Neural crest cell (in vitro differentiated cells): ENCODE results near the gene C11orf98. TPM values are rescaled to one million over a fixed set of nuclear protein-coding genes. Genes with fewer than 3 reads are reported as not detected.
A peak's percentile ranks its signal among the peaks of the same experiment; 100 is the strongest.
"Not testable (repeated sequence)": the region's sequence is repeated elsewhere in the genome, so short reads cannot be mapped to it uniquely, and the experiment has no call there.

Experiments used
- DNase-seq: peaks from one replicate; pipeline ENCODE4 v3.0.0; 2021; ENCODE audit warnings: low read depth, mixed read lengths, low spot score
- H3K27ac Mint-ChIP-seq: one replicate; pipeline ENCODE4 v1.8.0; 2021; ENCODE audit warnings: mild to moderate bottlenecking, mixed read lengths; ENCODE audit not compliant: unreplicated experiment
- H3K27me3 Mint-ChIP-seq: 2 replicates; pipeline ENCODE4 v1.8.0; 2021; ENCODE audit warnings: low read depth, mild to moderate bottlenecking, mixed read lengths
- H3K36me3 Mint-ChIP-seq: 2 replicates; pipeline ENCODE4 v1.8.0; 2021; ENCODE audit warnings: low read depth, mild to moderate bottlenecking, mixed read lengths
- H3K4me1 Mint-ChIP-seq: 2 replicates; pipeline ENCODE4 v1.8.0; 2021; ENCODE audit warnings: mixed read lengths
- H3K4me3 Mint-ChIP-seq: one replicate; pipeline ENCODE4 v1.8.0; 2021; ENCODE audit warnings: mild to moderate bottlenecking, mixed read lengths
- H3K9me3 Mint-ChIP-seq: 2 replicates; pipeline ENCODE4 v1.8.0; 2021; ENCODE audit warnings: mixed read lengths
- total RNA-seq: library from RNA; stranded (reverse); gene quantifications from 2 replicates; pipeline ENCODE4 v1.2.1, GENCODE V29; 2021
- TF ChIP-seq, protein P1 (sequence below): fragments of 200-600 bp; sonication (generic); conservative IDR thresholded peaks from 2 replicates; pipeline ENCODE4 v1.5.0; 2021; ENCODE audit warnings: antibody characterized with exemption, mild to moderate bottlenecking

C11orf98 gene
- total RNA-seq, 1 donor from 2014 or later: 97.4 TPM

DNA sequence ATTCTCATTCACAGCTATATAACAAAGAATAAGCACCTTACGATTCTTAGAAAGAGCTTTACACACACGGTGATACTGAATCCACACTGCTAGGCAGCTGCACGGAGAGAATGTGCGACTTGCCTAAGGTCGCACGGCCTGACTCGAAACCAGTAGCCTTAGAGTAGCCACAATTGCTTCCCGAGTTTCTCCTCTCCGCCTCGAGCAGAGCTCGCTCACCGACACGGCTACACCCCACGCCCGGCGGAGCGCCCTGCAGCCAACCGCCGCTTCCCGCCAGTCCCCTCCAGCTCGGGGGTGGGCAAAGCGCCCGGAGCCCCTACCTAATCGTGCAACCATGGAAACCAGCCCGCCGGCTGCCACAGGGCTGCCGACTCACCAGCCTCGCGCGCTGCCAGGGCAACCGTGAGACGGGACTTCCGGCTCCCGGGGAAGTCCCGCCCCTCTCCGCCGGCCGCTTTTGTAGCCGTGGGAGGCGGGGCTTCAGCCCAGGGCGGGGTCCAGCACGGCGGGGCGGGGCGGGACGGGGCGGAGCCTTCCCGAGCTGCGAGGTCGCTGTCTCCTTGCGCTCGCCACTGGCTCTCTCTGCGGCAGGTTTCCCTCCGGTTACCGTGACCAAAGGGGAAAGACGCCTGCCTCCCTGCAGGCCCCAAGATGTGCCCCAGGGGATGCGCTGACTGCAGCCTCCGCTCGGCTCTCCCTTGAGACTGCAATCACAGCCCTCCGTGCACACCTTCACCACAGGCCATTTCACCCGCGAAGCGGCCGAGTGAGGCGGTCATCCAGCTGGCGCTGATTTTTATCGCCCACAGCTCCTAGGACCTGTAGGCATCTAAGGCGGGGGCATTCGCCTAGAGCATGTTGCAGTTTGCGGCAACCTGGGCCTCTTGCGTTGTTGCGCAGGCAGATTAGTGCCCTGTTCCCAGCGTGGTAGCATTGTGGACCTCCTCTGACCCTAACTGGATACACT lies 41.2 kb upstream of the C11orf98 start:
- TF ChIP-seq, protein P1, sequence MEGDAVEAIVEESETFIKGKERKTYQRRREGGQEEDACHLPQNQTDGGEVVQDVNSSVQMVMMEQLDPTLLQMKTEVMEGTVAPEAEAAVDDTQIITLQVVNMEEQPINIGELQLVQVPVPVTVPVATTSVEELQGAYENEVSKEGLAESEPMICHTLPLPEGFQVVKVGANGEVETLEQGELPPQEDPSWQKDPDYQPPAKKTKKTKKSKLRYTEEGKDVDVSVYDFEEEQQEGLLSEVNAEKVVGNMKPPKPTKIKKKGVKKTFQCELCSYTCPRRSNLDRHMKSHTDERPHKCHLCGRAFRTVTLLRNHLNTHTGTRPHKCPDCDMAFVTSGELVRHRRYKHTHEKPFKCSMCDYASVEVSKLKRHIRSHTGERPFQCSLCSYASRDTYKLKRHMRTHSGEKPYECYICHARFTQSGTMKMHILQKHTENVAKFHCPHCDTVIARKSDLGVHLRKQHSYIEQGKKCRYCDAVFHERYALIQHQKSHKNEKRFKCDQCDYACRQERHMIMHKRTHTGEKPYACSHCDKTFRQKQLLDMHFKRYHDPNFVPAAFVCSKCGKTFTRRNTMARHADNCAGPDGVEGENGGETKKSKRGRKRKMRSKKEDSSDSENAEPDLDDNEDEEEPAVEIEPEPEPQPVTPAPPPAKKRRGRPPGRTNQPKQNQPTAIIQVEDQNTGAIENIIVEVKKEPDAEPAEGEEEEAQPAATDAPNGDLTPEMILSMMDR: no peak
- Mint-ChIP-seq H3K27me3 (peaks cover 10% of the 10 kb centered on the region), H3K27ac (peak overlapping the region; percentile 98), H3K36me3 (peaks cover 12% of the 10 kb centered on the region), H3K4me1 (peaks cover 51% of the 10 kb centered on the region), H3K9me3 (no peaks in the 10 kb centered on the region), H3K4me3 (peak overlapping the region; percentile 93)
- peak; percentile 90 for DNase-seq

DNA sequence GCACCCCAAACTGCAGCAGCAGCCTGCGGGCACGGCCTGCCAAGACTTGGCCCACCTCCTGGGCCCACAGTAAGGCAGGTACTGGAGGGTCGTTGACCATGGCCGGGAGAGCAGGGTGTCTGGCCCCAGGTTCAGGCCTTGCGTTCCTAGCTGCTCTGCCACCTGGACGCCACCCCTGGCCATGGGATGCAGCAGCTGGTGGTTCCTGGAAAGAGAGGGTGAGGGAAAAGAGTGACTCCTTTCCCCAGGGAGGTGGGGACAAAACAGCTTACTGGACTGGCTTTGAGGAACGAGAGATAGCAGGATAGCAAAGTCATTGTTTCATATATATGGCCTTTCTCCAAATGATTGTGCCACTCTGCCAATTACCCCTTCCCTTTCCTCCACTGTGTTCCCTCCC lies 40.4 kb upstream of the C11orf98 start:
- TF ChIP-seq, protein P1: no peak
- DNase-seq: no peak
- H3K36me3 Mint-ChIP-seq: peaks cover 12% of the 10 kb centered on the region
- no peaks in the 10 kb centered on the region for H3K9me3 Mint-ChIP-seq
- peak overlapping the region; percentile 93 for H3K4me3 Mint-ChIP-seq
- H3K27ac Mint-ChIP-seq: peak overlapping the region; percentile 95
- H3K4me1 Mint-ChIP-seq: peaks cover 48% of the 10 kb centered on the region
- H3K27me3 Mint-ChIP-seq: peaks cover 10% of the 10 kb centered on the region

DNA sequence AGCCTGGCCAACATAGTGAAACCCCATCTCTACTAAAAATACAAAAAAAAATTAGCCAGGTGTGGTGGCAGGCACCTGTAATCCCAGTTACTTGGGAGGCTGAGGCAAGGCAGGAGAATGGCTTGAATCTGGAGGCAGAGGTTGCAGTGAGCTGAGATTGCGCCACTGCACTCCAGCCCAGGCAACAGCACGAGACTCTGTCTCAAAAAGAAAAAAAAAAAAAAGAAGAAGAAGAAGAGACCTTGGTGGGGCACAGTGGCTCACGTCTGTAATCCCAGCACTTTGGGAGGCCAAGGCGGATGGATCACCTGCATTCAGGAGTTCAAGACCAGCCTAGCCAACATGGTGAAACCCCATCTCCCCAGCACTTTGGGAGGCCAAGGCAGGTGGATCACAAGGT lies 38.9 kb upstream of the C11orf98 start:
- DNase-seq, H3K9me3 Mint-ChIP-seq, H3K27me3 Mint-ChIP-seq, H3K27ac Mint-ChIP-seq: not testable (repeated sequence)
- peak overlapping the region; percentile 34 for H3K4me3 Mint-ChIP-seq
- H3K4me1 Mint-ChIP-seq: peaks cover 33% of the 10 kb centered on the region
- H3K36me3 Mint-ChIP-seq: peaks cover 12% of the 10 kb centered on the region

DNA sequence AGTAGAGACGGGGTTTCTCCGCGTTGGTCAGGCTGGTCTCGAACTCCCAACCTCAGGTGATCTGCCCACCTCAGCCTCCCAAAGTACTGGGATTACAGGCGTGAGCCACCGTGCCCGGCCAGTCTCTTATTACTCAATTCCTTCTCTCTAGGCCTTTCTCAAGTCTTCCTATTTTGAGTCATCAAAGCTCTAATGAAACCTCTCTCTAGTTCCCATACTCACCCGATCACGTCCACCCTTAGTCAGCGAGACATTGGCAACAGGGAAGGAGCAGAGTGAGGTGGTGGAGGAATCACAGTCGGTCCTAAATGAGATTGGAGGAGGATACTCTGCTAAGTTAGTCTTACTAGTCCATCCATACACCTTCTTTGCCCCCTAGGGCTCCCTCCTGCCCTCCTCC lies 37.2 kb upstream of the C11orf98 start:
- no peak for DNase-seq
- H3K36me3 Mint-ChIP-seq: peaks cover 15% of the 10 kb centered on the region
- TF ChIP-seq, protein P1: no peak
- peak overlapping the region; percentile 78 for H3K27ac Mint-ChIP-seq
- H3K4me3 Mint-ChIP-seq: peak overlapping the region; percentile 66
- no peaks in the 10 kb centered on the region for H3K9me3 Mint-ChIP-seq
- peaks cover 20% of the 10 kb centered on the region for H3K4me1 Mint-ChIP-seq
- H3K27me3 Mint-ChIP-seq: peaks cover 5% of the 10 kb centered on the region

DNA sequence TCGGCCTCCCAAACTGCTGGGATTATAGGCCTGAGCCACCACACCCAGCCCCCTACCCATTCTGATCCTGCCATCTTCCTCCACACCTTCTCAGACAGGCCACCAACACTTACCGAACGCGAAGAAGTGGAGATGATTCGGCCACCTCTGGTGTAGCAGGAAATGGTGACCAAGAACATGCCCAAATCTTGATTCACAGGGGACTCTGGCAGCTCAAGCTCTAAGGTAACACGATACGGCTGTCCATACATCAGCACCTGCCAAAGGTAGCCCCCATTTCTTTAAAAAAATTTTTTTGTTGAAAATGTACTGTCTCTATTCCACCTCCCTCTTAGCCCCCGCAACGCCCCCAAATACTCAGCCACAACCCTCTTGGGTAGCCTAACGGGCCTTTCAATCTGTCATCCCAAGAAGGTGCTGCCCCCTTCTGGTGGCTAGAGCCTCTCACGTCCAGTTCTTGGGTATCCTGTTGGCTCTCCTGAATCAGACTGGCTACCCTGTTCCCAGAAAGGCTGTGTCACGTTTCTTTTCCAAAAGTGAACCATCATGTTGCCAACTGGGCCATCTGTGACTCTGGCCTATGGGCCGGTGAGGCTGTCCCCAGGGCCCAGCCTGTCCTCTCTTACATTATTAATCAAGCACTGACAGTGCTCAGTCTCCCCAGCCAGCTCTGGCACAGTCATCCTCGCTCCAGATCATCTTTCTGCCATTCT lies 29.6 kb upstream of the C11orf98 start:
- peak; percentile 74 for DNase-seq
- Mint-ChIP-seq H3K27ac (peak overlapping the region; percentile 7), H3K9me3 (no peaks in the 10 kb centered on the region), H3K4me3 (peak overlapping the region; percentile 42), H3K36me3 (peaks cover 15% of the 10 kb centered on the region), H3K27me3 (no peaks in the 10 kb centered on the region), H3K4me1 (peaks cover 12% of the 10 kb centered on the region)
- TF ChIP-seq, protein P1: peak; percentile 83

DNA sequence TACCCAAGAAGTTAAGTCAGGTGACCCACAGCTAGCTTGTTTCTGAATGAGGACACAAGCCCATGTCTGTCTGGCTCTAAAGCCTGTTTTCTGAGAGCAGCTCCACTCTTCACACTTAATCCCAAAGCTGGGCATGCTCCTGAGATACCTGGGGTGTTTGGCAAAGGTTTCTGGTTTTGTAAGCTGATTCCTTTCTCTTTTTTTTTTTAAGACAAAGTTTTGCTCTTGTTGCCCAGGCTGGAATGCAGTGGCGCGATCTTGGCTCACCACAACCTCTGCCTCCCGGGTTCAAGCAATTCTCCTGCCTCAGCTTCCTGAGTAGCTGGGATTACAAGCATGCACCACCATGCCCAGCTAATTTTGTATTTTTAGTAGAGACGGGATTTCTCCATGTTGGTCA lies 28.6 kb upstream of the C11orf98 start:
- H3K4me3 Mint-ChIP-seq, DNase-seq, H3K27me3 Mint-ChIP-seq, H3K27ac Mint-ChIP-seq, H3K9me3 Mint-ChIP-seq: not testable (repeated sequence)
- peaks cover 20% of the 10 kb centered on the region for H3K4me1 Mint-ChIP-seq
- H3K36me3 Mint-ChIP-seq: peaks cover 15% of the 10 kb centered on the region
